HG03066 (cell line): Measurements from ENCODE around the gene ZBED2.
"Not testable (repeated sequence)": the region's sequence is repeated elsewhere in the genome, so short reads cannot be mapped to it uniquely, and the experiment has no call there.

Source experiments
- ATAC-seq: cut with Tn5 transposase; IDR thresholded peaks from one replicate; pipeline ENCODE4 v1.9.1; 2021; ENCODE audit warnings: low read depth; ENCODE audit not compliant: unreplicated experiment

The ZBED2 gene, protein sequence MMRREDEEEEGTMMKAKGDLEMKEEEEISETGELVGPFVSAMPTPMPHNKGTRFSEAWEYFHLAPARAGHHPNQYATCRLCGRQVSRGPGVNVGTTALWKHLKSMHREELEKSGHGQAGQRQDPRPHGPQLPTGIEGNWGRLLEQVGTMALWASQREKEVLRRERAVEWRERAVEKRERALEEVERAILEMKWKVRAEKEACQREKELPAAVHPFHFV

DNA sequence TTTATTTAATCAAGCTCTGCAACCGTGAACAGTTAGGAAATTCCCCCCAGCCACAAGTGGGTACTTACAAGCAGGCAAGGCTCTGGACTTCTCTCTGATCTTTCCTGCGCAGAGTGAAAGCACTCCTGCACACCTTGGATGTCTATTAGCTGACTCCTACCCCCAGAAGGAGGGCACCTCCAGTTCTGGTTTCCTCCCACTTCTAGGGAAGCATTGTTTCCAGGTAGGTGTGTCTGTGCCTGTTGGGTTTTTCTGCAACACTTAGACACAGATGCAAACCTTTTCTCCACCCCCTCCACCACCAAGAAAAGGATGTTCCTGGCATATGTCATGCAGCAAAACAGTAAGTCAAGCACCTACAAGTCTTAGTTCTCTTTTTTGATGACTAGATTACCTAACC, at the start of gene ZBED2:
Gene ZBED2 (minus strand): TSS at position 115 of the 400 bp plus-strand sequence. CDS start 1,145 bp downstream, outside the sequence.
- ATAC-seq: no peak

DNA sequence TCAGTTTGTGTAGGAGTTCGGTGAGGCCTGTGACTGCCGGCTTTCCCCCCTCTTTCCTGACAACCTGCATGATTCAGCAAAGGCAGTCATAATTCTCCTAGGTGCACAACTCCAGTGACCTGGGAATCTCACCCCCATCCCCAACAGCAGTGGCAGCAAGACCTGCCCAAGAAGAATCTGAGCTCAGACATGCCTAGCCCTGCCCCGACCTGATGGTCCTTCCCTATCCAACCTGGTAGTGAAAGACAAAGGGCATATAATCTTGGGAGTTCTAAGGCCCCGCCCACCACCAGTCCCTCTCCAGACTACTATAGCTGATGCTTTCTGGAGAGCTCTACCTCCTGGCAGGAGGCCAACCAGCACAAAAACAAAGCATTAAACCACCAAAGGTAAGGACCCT, 44.2 kb upstream of the ZBED2 start:
- no peak for ATAC-seq

DNA sequence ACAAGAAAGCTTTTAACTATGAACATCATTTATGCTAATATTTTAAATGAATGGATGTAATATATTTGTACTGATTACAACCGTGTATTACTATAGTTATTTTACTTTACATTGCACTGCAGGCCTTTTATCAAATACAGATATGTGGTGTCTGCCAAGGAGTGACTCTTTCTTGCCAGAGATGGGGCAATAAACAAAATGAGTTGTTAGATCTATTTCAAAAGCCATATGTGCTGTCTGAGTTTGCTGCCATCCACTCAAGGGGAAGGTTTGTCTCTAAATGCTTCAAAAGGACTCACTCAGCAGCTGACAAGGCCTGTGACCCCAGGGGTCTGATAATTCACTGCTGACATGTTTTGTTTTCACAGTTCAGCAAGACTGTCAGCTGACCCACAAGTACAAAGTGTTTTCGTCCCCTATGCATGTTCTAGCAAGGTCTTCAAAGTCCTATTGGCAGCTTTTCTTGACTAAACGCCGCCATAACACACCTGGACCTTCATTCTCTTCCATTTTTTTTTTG, 41.3 kb upstream of the ZBED2 start:
- ATAC-seq: no peak

DNA sequence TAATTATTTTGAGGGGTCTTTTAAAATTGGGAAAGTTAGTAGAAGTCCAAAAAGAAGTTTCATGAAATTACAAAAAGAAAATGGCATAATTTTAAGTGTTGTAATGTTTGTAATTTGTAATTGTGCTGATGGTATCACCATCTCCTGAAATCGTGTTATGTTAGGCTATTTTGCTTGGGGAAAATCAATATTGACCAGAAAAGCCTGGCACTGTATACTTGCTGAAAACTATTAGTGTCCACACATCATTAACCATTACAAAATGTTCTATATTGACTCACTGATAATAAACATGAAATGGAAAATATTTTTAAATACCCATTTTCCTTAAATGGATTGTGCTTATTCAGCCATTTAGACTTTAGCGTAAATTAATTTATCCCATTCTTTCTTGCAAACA, 40.3 kb upstream of the ZBED2 start:
- no peak for ATAC-seq

DNA sequence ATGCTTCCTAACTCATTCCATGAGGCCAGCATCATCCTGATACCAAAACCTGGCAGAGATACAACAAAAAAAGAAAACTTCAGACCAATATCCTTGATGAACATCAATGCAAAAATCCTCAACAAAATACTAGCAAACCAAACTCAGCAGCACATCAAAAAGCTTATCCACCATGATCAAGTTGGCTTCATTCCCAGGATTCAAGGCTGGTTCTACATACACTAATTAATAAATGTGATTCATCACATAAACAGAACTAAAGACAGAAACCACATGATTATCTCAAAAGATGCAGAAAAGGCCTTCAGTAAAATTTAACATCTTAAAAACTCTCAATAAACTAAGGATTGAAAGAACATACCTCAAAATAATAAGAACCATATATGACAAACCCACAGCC, 35.5 kb upstream of the ZBED2 start:
- not testable (repeated sequence) for ATAC-seq

DNA sequence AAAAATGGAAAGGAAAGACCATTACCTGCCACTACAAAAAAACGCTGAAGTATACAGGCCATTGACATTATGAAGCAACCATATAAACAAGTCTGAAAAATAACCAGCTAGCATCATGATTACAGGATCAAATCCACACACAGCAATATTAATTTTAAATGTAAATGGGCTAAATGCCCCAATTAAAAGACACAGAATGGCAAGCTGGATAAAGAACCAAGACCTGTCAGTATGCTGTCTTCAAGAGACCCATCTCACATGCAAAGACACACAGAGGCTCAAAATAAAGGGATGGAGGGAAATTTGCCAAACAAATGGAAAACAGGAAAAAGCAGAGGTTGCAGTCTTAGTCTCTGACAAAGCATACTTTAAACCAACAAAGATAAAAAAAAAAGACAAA, 33.9 kb upstream of the ZBED2 start:
- not testable (repeated sequence) for ATAC-seq

DNA sequence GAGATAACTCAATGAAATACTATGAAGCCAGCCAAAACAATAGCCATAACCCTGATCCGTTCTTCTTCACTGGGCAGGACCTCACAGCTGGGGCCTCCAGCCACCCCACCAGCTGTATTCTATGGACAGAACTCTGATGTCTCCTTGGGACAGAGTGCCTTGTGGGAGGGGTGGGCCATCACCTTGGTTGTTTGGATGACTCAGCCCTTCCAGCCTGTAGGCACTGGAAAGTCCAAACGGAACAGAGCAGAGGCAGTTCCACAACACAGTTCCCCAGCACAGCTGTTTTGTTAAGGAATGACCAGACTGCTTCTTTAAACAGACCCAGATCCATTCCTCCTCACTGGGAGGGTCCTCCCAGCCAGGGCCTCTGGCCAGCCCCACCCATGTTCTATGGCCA, 31.9 kb upstream of the ZBED2 start:
- ATAC-seq: no peak

DNA sequence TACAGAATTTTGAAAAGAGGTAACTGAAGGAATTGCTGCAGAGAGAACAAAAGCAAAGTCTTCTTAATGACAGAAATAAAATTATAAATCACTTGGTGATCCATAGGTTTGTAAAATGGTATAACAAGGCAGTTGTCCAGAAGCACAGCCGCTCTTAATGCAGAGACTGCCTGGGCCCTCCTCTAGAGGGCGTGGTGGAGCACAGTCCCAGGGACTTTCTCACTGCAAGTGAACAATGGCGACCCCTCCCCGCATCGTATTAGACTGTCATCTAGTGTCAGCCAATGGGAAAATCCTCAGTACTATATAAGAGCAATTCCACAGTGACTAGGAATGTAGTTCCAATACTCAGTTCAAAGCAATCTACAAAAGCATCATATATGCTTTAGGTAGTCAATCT, 26.4 kb upstream of the ZBED2 start:
- ATAC-seq: no peak

DNA sequence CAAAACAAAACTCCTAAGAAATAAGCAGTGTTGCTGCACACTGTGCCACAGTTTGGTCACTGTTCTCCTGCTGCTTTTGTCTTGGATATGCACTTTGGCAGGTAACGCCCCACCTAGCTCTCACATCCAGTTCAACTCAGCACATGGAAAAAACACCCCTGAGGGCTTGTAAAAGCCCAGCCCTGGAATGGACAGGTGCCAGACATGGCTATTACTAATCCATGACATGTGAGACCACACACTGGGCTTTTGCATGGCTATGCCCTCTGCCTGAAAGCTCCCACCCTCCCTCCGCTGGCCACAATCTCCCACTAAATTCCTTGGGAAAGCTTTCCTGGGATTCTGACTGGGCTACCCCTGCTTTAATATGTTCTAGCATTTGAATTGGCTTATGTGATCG, 24.7 kb upstream of the ZBED2 start:
- ATAC-seq: no peak

DNA sequence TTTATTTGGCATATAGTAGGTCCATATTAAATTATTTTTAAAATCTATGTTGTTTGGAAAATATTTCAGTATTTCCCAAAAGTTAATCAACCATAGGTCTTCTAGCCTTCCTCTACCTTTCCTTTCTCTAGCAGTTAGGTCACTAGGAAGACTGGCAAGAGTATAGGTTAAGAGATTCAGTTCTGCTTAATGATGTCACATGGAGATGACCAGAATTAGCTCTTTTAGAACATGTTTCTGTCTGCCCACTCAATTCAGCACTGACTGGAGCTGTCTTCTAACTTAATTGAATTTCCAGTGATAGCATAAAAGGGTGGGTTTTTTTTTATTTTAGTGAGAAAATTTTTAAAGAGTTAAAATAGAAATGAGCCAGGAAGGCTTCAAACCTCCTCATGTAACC, 23.8 kb upstream of the ZBED2 start:
- ATAC-seq: no peak

DNA sequence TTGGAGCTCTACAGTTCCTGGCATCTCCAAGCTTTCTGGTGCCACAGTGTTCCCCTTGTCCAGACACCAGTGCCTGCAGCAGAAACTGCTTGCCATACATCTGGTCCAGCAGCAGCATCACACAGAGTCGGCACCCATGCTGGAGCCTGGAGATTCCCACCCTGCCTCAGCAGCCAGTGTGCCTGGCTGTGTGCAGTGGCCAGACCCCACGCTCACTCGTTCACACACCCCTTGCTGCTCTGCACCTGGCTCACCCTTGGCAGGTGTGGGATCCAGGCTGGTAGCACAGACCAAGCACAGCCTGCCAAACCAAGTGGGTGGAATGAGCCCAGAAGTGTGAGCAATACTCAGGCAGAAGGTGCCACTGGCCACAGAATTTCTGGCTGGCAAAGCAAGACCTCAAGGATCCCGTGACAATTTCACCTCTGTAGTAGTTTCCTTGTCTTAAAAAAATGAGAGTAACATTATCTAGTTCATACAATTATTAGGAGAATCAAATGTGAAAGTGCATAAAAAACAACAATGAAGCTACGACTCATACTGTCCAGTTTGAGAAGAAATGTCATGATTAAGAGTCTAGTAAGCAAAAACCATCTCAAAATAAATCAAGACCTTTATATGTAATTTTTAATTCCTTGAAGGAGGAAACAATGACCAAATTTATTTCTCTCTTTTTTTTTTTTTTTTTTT, 22.9 kb upstream of the ZBED2 start:
- no peak for ATAC-seq

DNA sequence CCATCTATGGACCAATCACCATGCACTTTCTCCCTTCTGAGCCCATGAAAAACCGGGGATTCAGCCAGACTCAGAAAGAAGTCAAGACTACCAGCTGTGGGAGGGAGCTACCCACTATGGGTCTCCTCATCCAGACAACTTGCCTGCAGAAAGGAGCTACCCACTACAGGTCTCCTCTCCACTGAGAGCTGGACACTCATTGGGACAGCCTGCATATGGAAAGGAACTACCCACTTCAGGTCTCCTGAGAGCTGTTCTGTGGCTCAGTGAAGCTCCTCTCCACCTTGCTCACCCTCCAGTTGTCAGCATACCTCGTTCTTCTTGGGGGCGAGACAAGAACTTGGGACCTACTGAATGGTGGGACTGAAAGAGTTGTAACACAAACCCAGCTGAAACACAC, 22.3 kb upstream of the ZBED2 start:
- ATAC-seq: no peak

DNA sequence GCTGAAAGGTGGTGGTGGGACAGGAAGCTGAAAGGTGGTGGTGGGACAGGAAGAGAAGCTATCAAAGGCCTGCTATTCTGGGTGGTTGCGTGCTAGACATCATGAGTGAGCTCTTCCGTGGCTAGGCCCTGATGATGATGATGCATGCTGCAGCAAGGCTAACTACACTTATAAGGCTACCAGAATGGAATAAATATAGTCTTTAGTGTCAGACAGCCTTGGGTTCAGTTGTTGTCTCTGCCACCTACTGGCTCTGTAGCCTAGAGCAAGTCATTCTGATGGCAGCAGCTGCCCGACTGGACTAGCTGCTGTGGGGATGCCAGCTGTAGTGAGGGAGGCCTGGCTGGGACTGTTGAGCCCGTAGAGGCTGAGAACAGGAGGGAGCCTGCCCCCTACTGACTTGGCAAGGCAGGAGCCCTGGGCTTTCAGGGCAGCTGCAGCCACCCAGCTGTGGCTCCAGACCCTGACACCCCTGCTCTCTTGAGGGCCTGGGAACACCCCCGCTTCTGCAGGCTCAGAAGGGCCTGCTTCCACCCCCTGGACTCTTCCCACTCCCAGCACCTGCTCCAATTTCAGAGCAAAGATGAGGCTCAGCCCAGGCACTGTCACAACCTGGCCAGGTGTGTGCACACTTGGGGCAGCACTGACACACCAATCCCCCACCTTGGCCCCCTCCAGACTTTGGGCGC, 21.4 kb upstream of the ZBED2 start:
- ATAC-seq: peak; percentile 67

DNA sequence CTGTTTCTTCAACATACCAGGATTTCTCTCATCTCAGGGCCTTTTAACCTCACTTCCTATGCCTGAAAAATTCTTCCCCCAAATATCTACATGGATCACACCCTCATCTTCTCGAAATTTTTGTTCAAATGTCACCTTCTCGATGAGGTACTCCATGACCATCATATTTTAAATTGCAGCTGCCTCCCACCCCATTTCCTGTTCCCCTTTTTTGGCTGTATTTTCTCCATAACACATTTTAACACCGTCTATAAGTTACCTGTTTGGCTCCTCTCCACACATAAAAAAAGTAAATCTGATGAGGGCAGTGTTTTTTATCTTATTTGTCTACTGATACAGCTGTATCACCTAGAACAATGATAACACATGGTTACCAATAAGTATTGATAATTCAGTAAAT, 20.7 kb upstream of the ZBED2 start:
- no peak for ATAC-seq

DNA sequence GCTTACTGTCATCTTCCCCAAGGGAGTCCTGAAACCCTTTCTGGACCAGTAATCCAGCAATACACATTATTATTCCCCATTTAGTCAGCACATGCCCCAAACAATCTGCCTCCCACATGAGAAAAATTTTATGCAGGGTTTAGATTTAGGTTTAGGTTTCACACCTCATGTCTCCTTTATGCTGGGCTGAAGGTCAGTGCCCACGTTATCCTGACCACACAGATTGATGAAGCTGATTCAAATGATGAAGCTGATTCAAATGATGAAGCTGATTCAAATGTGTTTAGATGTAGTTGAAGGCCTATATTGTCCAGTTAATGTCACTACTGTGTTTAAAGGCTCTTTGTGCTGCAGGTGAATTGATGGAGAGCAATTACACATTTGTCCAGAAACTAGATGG, 18.1 kb upstream of the ZBED2 start:
- no peak for ATAC-seq

DNA sequence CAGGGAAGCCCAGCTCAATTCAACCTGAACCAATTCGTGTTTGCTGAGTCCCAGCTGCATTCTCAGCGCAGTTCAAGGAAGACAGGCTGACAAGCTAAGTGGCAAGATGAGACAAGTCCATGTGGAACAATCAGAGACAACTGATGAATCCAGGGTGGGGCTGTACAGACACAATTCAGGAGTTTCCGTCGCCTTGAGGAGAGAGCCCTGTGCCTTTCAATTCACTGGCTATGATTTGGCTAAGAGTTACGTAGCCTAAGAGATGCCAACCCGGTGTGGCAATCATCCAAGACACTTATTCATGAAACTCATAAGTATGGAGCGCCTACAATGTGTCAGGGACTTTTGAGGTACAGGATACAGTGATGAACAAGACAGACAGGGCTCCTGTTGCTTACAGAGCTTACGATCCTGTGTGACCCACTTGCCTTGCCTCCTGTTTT, 15.5 kb upstream of the ZBED2 start:
- ATAC-seq: peak; percentile 7

DNA sequence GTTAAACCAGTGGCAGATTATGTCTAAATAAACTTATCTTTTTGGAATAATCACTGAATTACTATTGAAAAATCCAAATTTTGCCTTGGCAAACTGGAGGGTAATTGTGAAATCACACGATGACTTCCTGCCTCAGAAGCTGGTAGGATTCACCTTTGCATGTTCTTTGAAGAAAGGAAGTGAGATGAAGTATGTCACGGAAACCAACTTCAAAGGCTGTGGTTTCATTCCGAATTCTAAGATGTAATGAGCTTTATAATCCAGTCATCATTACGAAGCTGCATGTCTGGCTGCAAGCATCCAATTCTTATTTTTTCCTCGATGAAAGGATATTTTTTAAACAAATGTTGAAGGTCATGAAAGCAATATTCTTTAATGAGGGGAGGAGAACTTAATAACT, 15.0 kb upstream of the ZBED2 start:
- peak; percentile 89 for ATAC-seq

DNA sequence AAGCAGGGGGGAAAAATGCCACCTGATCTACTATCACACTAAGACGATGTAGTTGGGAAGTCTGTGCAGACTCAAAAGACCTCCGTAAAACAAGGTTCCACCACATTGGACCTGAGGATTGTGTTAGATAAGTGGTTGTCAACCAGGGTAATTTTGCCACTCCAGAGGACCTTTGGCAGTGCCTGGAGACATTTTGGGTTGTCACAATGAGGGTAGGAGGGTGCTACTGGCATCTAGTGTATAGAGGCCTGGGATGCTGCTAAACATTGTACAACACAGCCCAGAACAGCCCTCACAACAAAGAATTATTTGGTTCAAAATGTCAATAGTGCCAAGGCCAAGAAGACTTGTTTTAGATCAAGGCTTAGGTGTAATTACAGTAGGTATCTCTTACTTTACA, 14.6 kb upstream of the ZBED2 start:
- no peak for ATAC-seq

DNA sequence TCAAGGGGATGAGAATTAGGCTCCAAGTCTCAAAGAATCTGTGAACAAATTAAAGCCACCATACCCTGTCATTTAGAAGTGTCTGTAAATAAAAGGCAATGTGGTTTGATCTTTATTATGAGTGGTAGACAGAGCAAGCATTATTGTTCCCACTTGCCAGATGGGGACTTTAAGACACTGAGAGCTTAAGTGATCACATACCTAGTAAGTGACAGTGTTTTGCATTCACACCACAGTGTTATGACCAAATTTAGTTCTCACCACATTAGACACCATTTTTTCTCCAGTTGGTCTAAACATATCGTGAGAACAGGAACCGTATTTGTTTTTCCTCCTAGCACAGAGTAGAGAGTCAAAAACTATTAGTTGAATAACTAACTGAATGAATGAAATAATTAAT, 13.2 kb upstream of the ZBED2 start:
- no peak for ATAC-seq

DNA sequence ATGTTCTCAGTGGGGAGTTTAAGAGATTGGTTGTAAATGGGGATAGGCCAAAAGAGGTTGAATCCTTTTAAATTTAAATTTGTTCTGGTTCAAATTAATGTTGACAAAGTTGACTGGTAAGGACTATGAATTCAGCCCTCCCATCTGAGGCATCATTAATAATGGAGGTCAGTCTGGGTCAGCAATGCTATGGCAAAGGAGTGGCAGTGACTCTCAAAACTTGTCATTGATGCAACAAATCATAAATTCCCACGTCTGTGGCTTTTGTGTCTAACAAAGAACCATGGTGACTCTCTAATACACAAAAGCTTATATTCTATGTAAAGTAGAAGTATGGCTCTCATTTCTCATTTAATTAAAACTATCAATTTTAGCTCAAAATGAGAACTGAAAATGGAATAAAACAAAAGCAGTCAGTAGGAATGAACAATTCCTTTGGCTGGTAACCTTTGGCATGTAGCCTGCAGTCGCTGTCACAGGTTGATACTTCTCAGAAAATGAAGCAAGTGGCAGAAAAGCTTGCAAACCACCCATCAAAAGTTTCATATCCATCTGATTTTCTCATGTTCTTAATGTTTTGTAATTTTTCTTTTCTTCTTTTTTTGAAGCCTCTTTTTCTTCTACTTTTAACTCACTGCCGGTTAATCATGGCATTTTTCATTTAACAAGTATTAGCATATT, 12.2 kb upstream of the ZBED2 start:
- no peak for ATAC-seq

DNA sequence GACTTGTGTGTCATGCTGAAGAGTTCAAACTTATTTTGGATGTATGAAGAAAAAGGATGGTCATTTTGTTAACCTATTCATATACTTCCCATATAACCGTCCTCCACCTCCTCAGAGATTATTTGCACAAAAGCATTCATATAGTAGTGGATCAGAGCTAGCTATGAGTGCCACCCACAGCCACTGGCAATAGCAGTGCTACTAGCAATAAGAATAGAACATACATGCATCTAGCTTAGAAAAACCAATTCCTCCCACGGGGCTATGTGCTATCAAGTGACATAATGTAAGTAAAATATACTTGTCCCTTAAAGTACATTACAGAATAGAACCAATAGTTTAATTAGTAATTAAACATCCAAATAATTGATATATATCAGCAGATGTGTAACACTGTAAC, 10.3 kb upstream of the ZBED2 start:
- no peak for ATAC-seq
